Keratinocyte (primary cell): ENCODE measurements around the gene ASTN2. TPM values are rescaled to one million over a fixed set of nuclear protein-coding genes. Genes with fewer than 3 reads are reported as not detected.

Experiments
- DNase-seq: peaks from one replicate; pipeline ENCODE4 v3.0.0-alpha.2; 2011; ENCODE audit warnings: low read depth, missing footprints, low spot score
- FAIRE-seq: peaks from 2 replicates; lab custom pipeline; 2011; peaks lifted over from hg19 to GRCh38; lab: Jason Lieb, UNC
- H2AFZ ChIP-seq: 2 replicates; pipeline ENCODE4 v1.6.0; 2012; ENCODE audit warnings: low read length, control low read depth, inconsistent platforms; ENCODE audit not compliant: control insufficient read depth
- H3K27ac ChIP-seq: 2 replicates; pipeline ENCODE4 v1.5.1; 2011; ENCODE audit warnings: low read length; ENCODE audit not compliant: control insufficient read depth, insufficient read depth
- H3K27me3 ChIP-seq: 3 replicates; pipeline ENCODE4 v1.6.0; 2011; ENCODE audit warnings: low read length; ENCODE audit not compliant: control insufficient read depth, insufficient read depth; ENCODE audit errors: extremely low read depth
- H3K36me3 ChIP-seq, 2 experiments: 2 replicates in 1 of 2; 3 replicates in 1 of 2; pipeline ENCODE4 v1.5.1; 2011; ENCODE audit warnings: low read length in 2 of 2, mild to moderate bottlenecking in 1 of 2; ENCODE audit not compliant: control insufficient read depth in 2 of 2, insufficient read depth in 2 of 2; ENCODE audit errors: extremely low read depth in 1 of 2
- H3K4me1 ChIP-seq: 3 replicates; pipeline ENCODE4 v1.5.1; 2011; ENCODE audit warnings: low read length; ENCODE audit not compliant: control insufficient read depth, insufficient read depth; ENCODE audit errors: extremely low read depth
- H3K4me2 ChIP-seq: 3 replicates; pipeline ENCODE4 v1.6.0; 2011; ENCODE audit warnings: low read depth, low read length; ENCODE audit not compliant: control insufficient read depth, insufficient read depth; ENCODE audit errors: extremely low read depth
- H3K4me3 ChIP-seq, 3 experiments: fragments of 200-600 bp in 1 of 3; sonication (generic) in 1 of 3; 2 replicates in 2 of 3; 3 replicates in 1 of 3; pipeline ENCODE4 v1.5.1; 2011 to 2016; ENCODE audit warnings: low read length in 3 of 3, mild to moderate bottlenecking in 3 of 3, control low read depth in 2 of 3, inconsistent platforms in 1 of 3, low read depth in 1 of 3, mixed read lengths in 1 of 3, mixed run types in 1 of 3, moderate library complexity in 1 of 3; ENCODE audit not compliant: control insufficient read depth in 2 of 3, insufficient read depth in 2 of 3; ENCODE audit errors: extremely low read depth in 1 of 3
- H3K79me2 ChIP-seq: 2 replicates; pipeline ENCODE4 v1.6.0; 2012; ENCODE audit warnings: low read length; ENCODE audit not compliant: control insufficient read depth, insufficient read depth
- H3K9ac ChIP-seq: 3 replicates; pipeline ENCODE4 v1.6.0; 2011; ENCODE audit warnings: low read length; ENCODE audit not compliant: control insufficient read depth, insufficient read depth; ENCODE audit errors: extremely low read depth
- H3K9me1 ChIP-seq: 3 replicates; pipeline ENCODE4 v1.6.0; 2011; ENCODE audit warnings: low read length; ENCODE audit not compliant: control insufficient read depth, insufficient read depth; ENCODE audit errors: extremely low read depth
- H3K9me3 ChIP-seq: 2 replicates; pipeline ENCODE4 v1.5.1; 2012; ENCODE audit warnings: low read depth, low read length; ENCODE audit not compliant: control insufficient read depth
- H4K20me1 ChIP-seq: 3 replicates; pipeline ENCODE4 v1.6.0; 2011; ENCODE audit warnings: low read length; ENCODE audit not compliant: control insufficient read depth, insufficient read depth; ENCODE audit errors: extremely low read depth
- CTCF ChIP-seq, 3 experiments: IDR thresholded peaks in 1 of 3; conservative IDR thresholded peaks in 1 of 3; optimal IDR thresholded peaks in 1 of 3; 2 replicates in 2 of 3; 3 replicates in 1 of 3; pipeline versions ENCODE3 to v1.5.1; 2011; ENCODE audit warnings: low read length in 3 of 3, mild to moderate bottlenecking in 3 of 3, moderate library complexity in 2 of 3, control low read depth in 1 of 3, inconsistent platforms in 1 of 3; ENCODE audit not compliant: insufficient read depth in 2 of 3; ENCODE audit errors: extremely low read depth in 1 of 3
- EZH2 ChIP-seq: IDR thresholded peaks from one replicate; pipeline ENCODE4 v1.6.1; 2012; ENCODE audit warnings: inconsistent platforms, mild to moderate bottlenecking, low read length, moderate library complexity
- dilution Hi-C: fragments of 300-500 bp; cut with MboI; formaldehyde crosslinking; loops from one replicate; pipeline ENCODE4 v1.7.0; 2020; ENCODE audit warnings: low sequenced_read_pairs; ENCODE audit not compliant: extremely low pct_ligation_motif_present
- polyA plus RNA-seq, 5 experiments: library from polyadenylated mRNA; depleted of rRNA in 3 of 5; stranded (reverse) in 3 of 5; stranded (forward) in 1 of 5; unstranded in 1 of 5; fragments of >200 nt; gene quantifications; 1 replicate in 1 of 5; 2 replicates in 3 of 5; 3 replicates in 1 of 5; pipeline versions ENCODE4 v1.2.1 to v1.2.3, GENCODE V29; 2011 to 2012; ENCODE audit warnings: missing spikeins in 2 of 5, low read depth in 1 of 5, low replicate concordance in 1 of 5

Gene ASTN2
- polyA plus RNA-seq, 1 donor (not counting 4 experiments of a cell fraction or from before 2014, with no cell fraction given), result 0.31 TPM

- no peak overlapping the region for H3K4me3 ChIP-seq
- peaks cover 3% of the 10 kb centered on the region for H3K4me1 ChIP-seq
- no peaks in the 10 kb centered on the region for H3K36me3 ChIP-seq
- TF ChIP-seq CTCF (optimal IDR thresholded peaks at IDR 0.05 in 1 of 3, IDR thresholded peaks at IDR 0.05 in 1 of 3, conservative IDR thresholded peaks at IDR 0.05 in 1 of 3; ENCODE audit: extremely low read depth in 1 of 3, insufficient read depth in 2 of 3, low read length in 3 of 3) (no peak), EZH2 (no peak)
- no peaks in the 10 kb centered on the region for H3K9me3 ChIP-seq
- H3K27ac ChIP-seq, result no peak overlapping the region
- dilution Hi-C loops, result no loop called here
- FAIRE-seq, result no peak
- no peak for DNase-seq
- H3K9ac ChIP-seq, result no peak overlapping the region
- no peak overlapping the region for H3K4me2 ChIP-seq
- H3K27me3 ChIP-seq, result no peaks in the 10 kb centered on the region
- no peak overlapping the region for H2AFZ ChIP-seq
- no peaks in the 10 kb centered on the region for H3K9me1 ChIP-seq
- H3K79me2 ChIP-seq, result no peaks in the 10 kb centered on the region
- H4K20me1 ChIP-seq, result no peaks in the 10 kb centered on the region
Observed at GRCh38 chr9:116491219-116491618, 923.6 kb downstream of the ASTN2 start.

- Histone ChIP-seq H3K4me2 (no peak overlapping the region), H3K79me2 (no peaks in the 10 kb centered on the region), H3K9ac (no peak overlapping the region), H3K27ac (no peak overlapping the region), H3K4me3 (no peak overlapping the region), H3K4me1 (peaks cover 3% of the 10 kb centered on the region), H3K9me1 (no peaks in the 10 kb centered on the region), H4K20me1 (no peaks in the 10 kb centered on the region), H3K36me3 (no peaks in the 10 kb centered on the region), H3K27me3 (no peaks in the 10 kb centered on the region), H2AFZ (no peak overlapping the region), H3K9me3 (no peaks in the 10 kb centered on the region)
- no peak for DNase-seq
- dilution Hi-C loops, result no loop called here
- TF ChIP-seq EZH2 (no peak), CTCF (optimal IDR thresholded peaks at IDR 0.05 in 1 of 3, IDR thresholded peaks at IDR 0.05 in 1 of 3, conservative IDR thresholded peaks at IDR 0.05 in 1 of 3; ENCODE audit: extremely low read depth in 1 of 3, insufficient read depth in 2 of 3, low read length in 3 of 3) (no peak)
- FAIRE-seq, result no peak
Observed at GRCh38 chr9:116490321-116490720, 924.5 kb downstream of the ASTN2 start.
